Sigmoid colon (tissue), 4 donors: Measurements from ENCODE around the gene FLOT2.

ENCODE experiments used
- CTCF ChIP-seq, 4 experiments: fragments of 450-650 bp in 3 of 4; fragments of 200-600 bp in 1 of 4; IDR thresholded peaks; one replicate each; pipeline ENCODE4 v1.5.1; 2016 to 2019; ENCODE audit warnings: antibody characterized with exemption in 4 of 4, mild to moderate bottlenecking in 3 of 4, moderate library complexity in 2 of 4
- EP300 ChIP-seq, 4 donors: sonication (generic); formaldehyde crosslinking; IDR thresholded peaks; one replicate each; pipeline ENCODE4 v1.6.1; 2017; ENCODE audit warnings: antibody characterized with exemption in 4 of 4
- POLR2A ChIP-seq, 2 donors: fragments of 450-650 bp; IDR thresholded peaks; one replicate each; pipeline ENCODE4 v1.6.1; 2016; ENCODE audit warnings: antibody characterized with exemption in 2 of 2, mild to moderate bottlenecking in 2 of 2, moderate library complexity in 2 of 2

DNA sequence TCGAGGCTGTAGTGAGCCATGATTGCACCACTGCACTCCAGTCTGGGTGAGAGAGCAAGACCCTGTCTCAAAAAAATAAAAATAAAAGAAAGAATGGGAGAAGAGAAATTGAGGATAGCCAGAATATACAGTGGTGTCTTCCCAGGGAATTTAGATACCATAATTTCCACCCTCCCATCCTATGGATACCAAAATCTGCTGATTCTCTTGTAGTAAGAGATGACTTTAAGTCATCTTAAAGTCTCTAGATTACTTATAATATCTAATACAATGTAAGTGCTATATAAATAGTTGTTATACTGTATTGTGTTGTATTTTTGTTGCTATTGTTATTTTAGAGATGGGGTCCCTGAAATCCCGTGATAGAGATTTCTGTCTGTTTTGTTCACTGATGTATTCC lies 44.2 kb downstream of the FLOT2 start:
- TF ChIP-seq CTCF (IDR thresholded peaks at IDR 0.05) (no peak), POLR2A (IDR thresholded peaks at IDR 0.05) (no peak), EP300 (IDR thresholded peaks at IDR 0.05) (no peak)
